Fibroblast of mammary gland (primary cell): ENCODE data around the gene EXD2.
"Not testable (repeated sequence)": the region's sequence is repeated elsewhere in the genome, so short reads cannot be mapped to it uniquely, and the experiment has no call there.

Experiments
- DNase-seq: peaks from one replicate; pipeline ENCODE4 v3.0.0-alpha.2; 2010; ENCODE audit warnings: low read depth
- H3K4me3 ChIP-seq: 2 replicates; pipeline ENCODE4 v1.5.1; 2011; ENCODE audit warnings: low read depth, mild to moderate bottlenecking, low read length, moderate library complexity; ENCODE audit not compliant: control insufficient read depth
- TF ChIP-seq, protein P1 (sequence below): conservative IDR thresholded peaks from 2 replicates; pipeline ENCODE4 v1.5.1; 2011; ENCODE audit warnings: low read depth, low read length, inconsistent platforms; ENCODE audit not compliant: control insufficient read depth, insufficient read depth

EXD2 gene

DNA sequence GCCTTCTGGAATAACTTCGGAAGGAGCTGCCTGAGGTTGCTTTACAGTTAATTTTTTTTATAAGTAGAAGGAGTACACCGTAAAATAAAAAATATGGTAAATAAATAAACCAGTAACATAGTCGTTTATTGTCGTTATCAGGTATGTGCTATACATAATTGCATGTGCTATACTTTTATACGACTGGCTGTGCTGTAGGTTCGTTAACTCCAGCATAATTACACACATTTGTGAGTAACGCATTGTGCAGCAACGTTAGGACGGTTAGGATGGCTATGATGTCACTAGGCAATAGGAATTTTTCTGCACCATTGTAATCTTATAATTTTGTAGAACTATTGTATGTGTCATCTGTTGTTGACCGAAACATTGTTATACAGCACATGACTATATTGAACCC is 8.5 kb downstream of the EXD2 start:
- H3K4me3 ChIP-seq, result no peak overlapping the region
- no peak for DNase-seq
- TF ChIP-seq, protein P1, sequence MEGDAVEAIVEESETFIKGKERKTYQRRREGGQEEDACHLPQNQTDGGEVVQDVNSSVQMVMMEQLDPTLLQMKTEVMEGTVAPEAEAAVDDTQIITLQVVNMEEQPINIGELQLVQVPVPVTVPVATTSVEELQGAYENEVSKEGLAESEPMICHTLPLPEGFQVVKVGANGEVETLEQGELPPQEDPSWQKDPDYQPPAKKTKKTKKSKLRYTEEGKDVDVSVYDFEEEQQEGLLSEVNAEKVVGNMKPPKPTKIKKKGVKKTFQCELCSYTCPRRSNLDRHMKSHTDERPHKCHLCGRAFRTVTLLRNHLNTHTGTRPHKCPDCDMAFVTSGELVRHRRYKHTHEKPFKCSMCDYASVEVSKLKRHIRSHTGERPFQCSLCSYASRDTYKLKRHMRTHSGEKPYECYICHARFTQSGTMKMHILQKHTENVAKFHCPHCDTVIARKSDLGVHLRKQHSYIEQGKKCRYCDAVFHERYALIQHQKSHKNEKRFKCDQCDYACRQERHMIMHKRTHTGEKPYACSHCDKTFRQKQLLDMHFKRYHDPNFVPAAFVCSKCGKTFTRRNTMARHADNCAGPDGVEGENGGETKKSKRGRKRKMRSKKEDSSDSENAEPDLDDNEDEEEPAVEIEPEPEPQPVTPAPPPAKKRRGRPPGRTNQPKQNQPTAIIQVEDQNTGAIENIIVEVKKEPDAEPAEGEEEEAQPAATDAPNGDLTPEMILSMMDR, result no peak

DNA sequence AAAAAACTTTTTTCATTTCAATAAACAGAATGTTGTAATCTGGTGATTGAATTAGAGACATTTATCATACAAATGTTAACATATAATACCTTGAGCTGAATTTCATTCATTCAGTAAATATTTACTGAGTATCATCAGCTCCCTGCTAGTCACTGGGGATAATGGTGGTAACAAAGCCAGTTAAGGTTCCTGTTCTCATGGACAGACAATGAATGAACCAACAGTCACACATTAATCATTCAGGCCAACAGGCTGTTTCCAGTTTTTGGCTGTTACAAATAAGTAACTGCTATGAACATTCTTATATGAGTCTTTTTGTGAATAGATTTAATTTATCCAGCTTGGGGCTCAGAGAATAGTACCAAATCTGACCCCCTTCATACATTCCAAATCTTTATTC is 13.5 kb downstream of the EXD2 start:
- H3K4me3 ChIP-seq, result no peak overlapping the region
- TF ChIP-seq, protein P1, result no peak
- DNase-seq, result peak; percentile 31

DNA sequence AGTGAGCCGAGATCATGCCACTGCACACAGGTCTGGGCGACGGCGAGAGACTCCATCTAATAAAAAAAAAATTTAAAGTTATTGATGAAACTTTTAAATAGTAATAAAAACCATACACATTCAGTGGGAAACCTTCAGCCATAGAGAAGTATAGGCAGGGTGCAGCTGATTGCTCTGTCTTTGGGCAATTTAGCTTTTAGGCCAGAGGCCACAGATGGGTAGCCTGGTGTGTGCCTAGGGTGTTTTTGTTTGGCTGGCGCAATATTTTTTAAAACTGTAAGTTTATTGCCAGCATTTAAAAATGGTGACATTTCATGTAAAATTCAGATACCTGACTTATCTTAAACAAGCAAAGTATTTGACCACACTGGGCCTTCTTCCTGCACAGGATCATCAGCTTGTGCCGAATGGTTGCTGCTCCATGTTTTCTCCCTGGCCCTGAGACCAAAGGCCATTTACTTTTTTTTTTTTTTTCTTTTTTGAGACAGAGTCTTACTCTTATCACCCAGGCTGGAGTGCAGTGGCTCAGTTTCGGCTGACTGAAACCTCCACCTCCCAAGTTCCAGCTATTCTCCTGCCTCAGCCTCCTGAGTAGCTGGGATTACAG is 16.2 kb downstream of the EXD2 start:
- DNase-seq, result no peak
- no peak overlapping the region for H3K4me3 ChIP-seq
- TF ChIP-seq, protein P1, result no peak

DNA sequence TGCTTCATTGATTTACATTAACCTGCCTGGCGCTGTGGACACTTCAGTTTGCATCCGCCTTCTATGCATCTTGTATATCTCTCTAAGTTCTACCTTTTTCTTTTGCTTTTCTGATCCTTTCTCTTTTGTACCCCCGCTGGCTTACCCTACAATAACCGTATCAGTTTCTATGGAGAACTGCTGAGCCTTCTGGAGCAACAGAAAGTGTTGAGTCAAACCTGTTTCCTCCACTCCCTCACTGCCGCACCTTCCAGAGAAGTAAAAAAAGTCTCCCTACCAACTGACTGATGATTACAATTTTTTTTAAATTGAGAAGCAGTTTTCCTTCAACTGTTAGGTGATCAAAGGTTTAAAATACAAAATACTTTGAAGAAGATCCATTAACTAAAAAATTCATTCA is 17.4 kb downstream of the EXD2 start:
- H3K4me3 ChIP-seq, result no peak overlapping the region
- TF ChIP-seq, protein P1, result no peak
- no peak for DNase-seq

DNA sequence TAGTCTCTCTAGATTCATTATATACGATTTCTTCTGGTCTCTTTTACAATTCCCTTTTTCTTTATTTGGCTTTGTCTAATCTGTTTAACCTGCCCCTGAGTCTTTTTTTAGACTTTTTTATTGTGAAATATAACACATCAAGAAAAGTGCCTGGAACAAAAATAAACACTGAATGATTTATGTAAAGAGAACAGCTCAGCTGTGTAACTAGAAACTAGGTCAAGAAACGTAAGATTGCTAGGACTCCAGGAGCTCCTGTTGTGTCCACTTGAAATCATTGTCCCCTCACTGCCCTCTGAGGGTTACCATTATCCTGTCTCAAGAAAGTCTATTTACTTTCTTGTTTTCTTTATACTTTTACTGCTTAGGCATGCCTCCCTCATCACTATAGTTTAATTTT is 23.1 kb downstream of the EXD2 start:
- DNase-seq, result no peak
- H3K4me3 ChIP-seq, result no peak overlapping the region
- TF ChIP-seq, protein P1, result no peak

DNA sequence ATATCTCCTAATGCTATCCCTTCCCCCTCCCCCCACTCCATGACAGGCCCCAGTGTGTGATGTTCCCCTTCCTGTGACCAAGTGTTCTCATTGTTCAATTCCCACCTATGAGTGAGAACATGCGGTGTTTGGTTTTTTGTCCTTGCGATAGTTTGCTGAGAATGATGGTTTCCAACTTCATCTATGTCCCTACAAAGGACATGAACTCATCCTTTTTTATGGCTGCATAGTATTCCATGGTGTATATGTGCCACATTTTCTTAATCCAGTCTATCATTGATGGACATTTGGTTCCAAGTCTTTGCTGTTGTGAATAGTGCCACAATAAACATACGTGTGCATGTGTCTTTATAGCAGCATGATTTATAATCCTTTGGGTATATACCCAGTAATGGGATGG is 26.4 kb downstream of the EXD2 start:
- not testable (repeated sequence) for H3K4me3 ChIP-seq, DNase-seq

DNA sequence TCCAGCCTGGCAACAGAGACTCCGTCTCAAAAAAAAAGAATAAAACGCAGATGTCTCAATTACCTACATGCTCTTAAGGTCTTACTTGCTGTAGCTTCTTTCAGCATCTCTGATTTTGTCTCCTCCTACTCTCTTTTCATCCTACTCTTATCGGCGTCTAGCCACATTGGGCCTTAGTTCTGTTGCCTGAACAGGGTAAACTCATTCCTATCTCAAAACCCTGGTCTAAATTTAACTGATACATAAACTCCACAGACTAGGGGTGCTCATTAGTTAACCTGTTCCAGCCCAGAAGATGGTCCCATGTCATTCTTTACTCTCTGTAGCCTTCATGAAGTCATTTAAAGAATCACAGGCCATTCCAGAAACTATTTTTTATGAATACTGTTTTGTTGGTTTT is 33.6 kb downstream of the EXD2 start:
- DNase-seq, result no peak
- TF ChIP-seq, protein P1, result no peak

More for the DNA sequence above, 33.6 kb downstream of the EXD2 start:
- no peak overlapping the region for H3K4me3 ChIP-seq
